Endothelial cell of umbilical vein (primary cell): ENCODE measurements around the gene NAV3. TPM values are rescaled to one million over a fixed set of nuclear protein-coding genes. Genes with fewer than 3 reads are reported as not detected.

Experiments used
- BruUV-seq: library from RNA; stranded (reverse); fragments of 400-500 nt; replicated peaks from 2 replicates; lab custom pipeline; 2021; lab: Mats Ljungman, UMichigan
- CTCF ChIA-PET: fragments of 300-600, 350-600 bp; sonication (Branson Sonifier 250); formaldehyde crosslinking; loops from one replicate; lab custom pipeline; 2021; ENCODE audit warnings: antibody characterized with exemption, inconsistent platforms; lab: Charles Lee
- POLR2A ChIA-PET: fragments of 300-600, 350-600 bp; sonication (Branson Sonifier 250); formaldehyde crosslinking; loops from one replicate; lab custom pipeline; 2021; ENCODE audit warnings: antibody characterized with exemption, inconsistent platforms; lab: Charles Lee
- DNase-seq: peaks from one replicate; pipeline ENCODE4 v3.0.0-alpha.2; 2011; ENCODE audit warnings: low read depth, low spot score
- FAIRE-seq: peaks from 2 replicates; lab custom pipeline; 2011; peaks lifted over from hg19 to GRCh38; lab: Jason Lieb, UNC
- H2AFZ ChIP-seq: 2 replicates; pipeline ENCODE4 v1.6.0; 2012; ENCODE audit warnings: low read depth, low read length, control low read depth, inconsistent platforms
- H3K27ac ChIP-seq: 2 replicates; pipeline ENCODE4 v1.5.1; 2011; ENCODE audit warnings: low read depth, mild to moderate bottlenecking, control low read depth, low read length, moderate library complexity; ENCODE audit not compliant: insufficient read depth
- H3K27me3 ChIP-seq, 2 experiments: 2 replicates each; pipeline versions ENCODE4 v1.6.0 to v1.6.1; 2011; ENCODE audit warnings: low read length in 2 of 2, mixed read lengths in 1 of 2; ENCODE audit not compliant: control insufficient read depth in 2 of 2, insufficient read depth in 2 of 2
- H3K36me3 ChIP-seq, 2 experiments: 2 replicates in 1 of 2; 3 replicates in 1 of 2; pipeline ENCODE4 v1.5.1; 2011; ENCODE audit warnings: low read length in 2 of 2, mild to moderate bottlenecking in 1 of 2, moderate library complexity in 1 of 2; ENCODE audit not compliant: control insufficient read depth in 2 of 2, insufficient read depth in 2 of 2; ENCODE audit errors: extremely low read depth in 1 of 2
- H3K4me1 ChIP-seq: 3 replicates; pipeline ENCODE4 v1.5.1; 2011; ENCODE audit warnings: mild to moderate bottlenecking, low read length; ENCODE audit not compliant: control insufficient read depth, insufficient read depth; ENCODE audit errors: extremely low read depth
- H3K4me2 ChIP-seq: 2 replicates; pipeline ENCODE4 v1.6.1; 2011; ENCODE audit warnings: low read length, control low read depth, mixed read lengths; ENCODE audit not compliant: insufficient read depth
- H3K4me3 ChIP-seq, 3 experiments: fragments of 200-600 bp in 1 of 3; sonication (generic), shearing (Covaris generic) in 1 of 3; replicated peaks in 1 of 3; 2 replicates each; pipeline ENCODE4 v1.5.1; 2011 to 2016; ENCODE audit warnings: control low read depth in 3 of 3, low read length in 3 of 3, mild to moderate bottlenecking in 2 of 3, inconsistent platforms in 1 of 3, low read depth in 1 of 3, moderate library complexity in 1 of 3; ENCODE audit not compliant: insufficient read depth in 1 of 3
- H3K79me2 ChIP-seq: 2 replicates; pipeline ENCODE4 v1.6.0; 2012; ENCODE audit warnings: low read length, inconsistent platforms; ENCODE audit not compliant: control insufficient read depth, insufficient read depth
- H3K9ac ChIP-seq: replicated peaks from 2 replicates; pipeline ENCODE3; 2011; ENCODE audit warnings: low read length, control low read depth; ENCODE audit not compliant: insufficient read depth; ENCODE audit errors: extremely low read depth
- H3K9me1 ChIP-seq: replicated peaks from 3 replicates; pipeline ENCODE4 v1.6.0; 2011; ENCODE audit warnings: mild to moderate bottlenecking, low read length; ENCODE audit not compliant: control insufficient read depth, insufficient read depth; ENCODE audit errors: extremely low read depth
- H3K9me3 ChIP-seq: replicated peaks from 2 replicates; pipeline ENCODE4 v1.5.1; 2012; ENCODE audit warnings: low read length, inconsistent platforms; ENCODE audit not compliant: control insufficient read depth, insufficient read depth
- H4K20me1 ChIP-seq: replicated peaks from 2 replicates; pipeline ENCODE3; 2011; ENCODE audit warnings: mild to moderate bottlenecking, low read length; ENCODE audit not compliant: control insufficient read depth, insufficient read depth; ENCODE audit errors: extremely low read depth
- EZH2 ChIP-seq: IDR thresholded peaks from 2 replicates; pipeline ENCODE4 v1.6.1; 2012; ENCODE audit warnings: borderline replicate concordance, low read depth, mild to moderate bottlenecking, moderate library complexity, low read length, inconsistent platforms; ENCODE audit not compliant: severe bottlenecking
- FOS ChIP-seq: IDR thresholded peaks from 2 replicates; pipeline ENCODE4 v1.6.1; 2011; ENCODE audit warnings: mild to moderate bottlenecking, low read length, moderate library complexity, borderline replicate concordance; ENCODE audit not compliant: insufficient read depth
- GATA2 ChIP-seq: IDR thresholded peaks from 2 replicates; pipeline ENCODE4 v1.7.0; 2011; ENCODE audit warnings: low read depth, mild to moderate bottlenecking, moderate library complexity, mixed read lengths, low read length; ENCODE audit not compliant: insufficient read length, insufficient read depth
- JUN ChIP-seq: IDR thresholded peaks from 2 replicates; pipeline ENCODE4 v1.6.1; 2011; ENCODE audit warnings: borderline replicate concordance, low read depth; ENCODE audit not compliant: insufficient read length, insufficient read depth
- MAX ChIP-seq: IDR thresholded peaks from 2 replicates; pipeline ENCODE4 v1.6.1; 2011; ENCODE audit not compliant: insufficient read depth, insufficient read length
- POLR2A ChIP-seq: IDR thresholded peaks from 2 replicates; pipeline ENCODE4 v1.6.1; 2012; ENCODE audit warnings: low read depth, mild to moderate bottlenecking, control low read depth, low read length
- POLR2AphosphoS5 ChIP-seq: IDR thresholded peaks from 2 replicates; pipeline ENCODE4 v1.6.1; 2012; ENCODE audit warnings: low read depth, mild to moderate bottlenecking, control low read depth, low read length, moderate library complexity; ENCODE audit not compliant: insufficient read depth
- dilution Hi-C: fragments of 300-500 bp; cut with MboI; formaldehyde crosslinking; loops from one replicate; pipeline ENCODE4 v1.15.0; 2019; ENCODE audit warnings: low sequenced_read_pairs; ENCODE audit not compliant: extremely low pct_ligation_motif_present
- intact Hi-C: fragments of 100-400 bp; cut with micrococcal nuclease; formaldehyde crosslinking; loops from one replicate; pipeline ENCODE4 v1.10.0; 2022
- polyA plus RNA-seq, 4 experiments: library from polyadenylated mRNA; depleted of rRNA in 3 of 4; stranded (reverse) in 3 of 4; unstranded in 1 of 4; fragments of >200 nt; gene quantifications; 2 replicates each; pipeline versions ENCODE4 v1.2.1 to v1.2.3, GENCODE V29; 2011 to 2012; ENCODE audit warnings: missing spikeins in 1 of 4
- total RNA-seq: library from RNA; stranded (reverse); gene quantifications from 2 replicates; pipeline ENCODE4 v1.2.3, GENCODE V29; 2021
- TF ChIP-seq, protein P1 (sequence below), 2 donors: IDR thresholded peaks; 1 replicate in 1 of 2; 2 replicates in 1 of 2; pipeline ENCODE4 v1.5.1; 2011; ENCODE audit warnings: low read length in 2 of 2, mild to moderate bottlenecking in 2 of 2, moderate library complexity in 2 of 2, control low read depth in 1 of 2, inconsistent platforms in 1 of 2, low read depth in 1 of 2; ENCODE audit not compliant: insufficient read depth in 1 of 2; ENCODE audit errors: extremely low read depth in 1 of 2

Gene NAV3
- total and polyA plus RNA-seq, 2 donors (not counting 3 experiments of a cell fraction or from before 2014, with no cell fraction given): 6.7 to 40.1 TPM

DNA sequence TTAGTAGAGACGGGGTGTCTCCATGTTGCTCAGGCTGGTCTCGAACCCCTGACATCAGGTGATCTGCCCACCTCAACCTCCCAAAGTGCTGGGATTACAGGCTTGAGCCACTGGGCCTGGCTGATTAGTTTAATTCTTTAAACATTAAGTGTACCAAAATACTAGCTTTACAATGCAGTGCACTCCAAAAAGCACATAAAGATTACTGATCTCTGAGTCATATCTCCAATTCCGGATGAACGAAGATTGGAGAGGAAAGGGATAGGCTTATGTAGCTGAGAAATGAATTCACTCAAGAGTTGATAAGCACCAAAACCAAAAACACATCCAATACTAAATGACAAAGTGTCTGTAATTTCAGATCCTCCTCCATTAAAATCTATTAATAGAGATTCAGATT is 15.1 kb downstream of the NAV3 start:
- no peaks in the 10 kb centered on the region for H4K20me1 ChIP-seq
- H3K4me1 ChIP-seq: peaks cover 56% of the 10 kb centered on the region
- no peak overlapping the region for H3K9ac ChIP-seq
- no peaks in the 10 kb centered on the region for H3K9me3 ChIP-seq
- no peaks in the 10 kb centered on the region for H3K79me2 ChIP-seq
- no peak overlapping the region for H2AFZ ChIP-seq
- intact Hi-C loops: loop anchor here (5.0 to 10.0 kb wide), 2 partner anchors 724 to 1209 kb away; no protein-coding TSS in a partner anchor
- peak overlapping the region; percentile 76 for H3K4me2 ChIP-seq
- TF ChIP-seq MAX (no peak), EZH2 (no peak), JUN (peak; percentile 88), POLR2AphosphoS5 (no peak), POLR2A (no peak), FOS (peak; percentile 87), GATA2 (peak; percentile 90)
- TF ChIP-seq, protein P1, sequence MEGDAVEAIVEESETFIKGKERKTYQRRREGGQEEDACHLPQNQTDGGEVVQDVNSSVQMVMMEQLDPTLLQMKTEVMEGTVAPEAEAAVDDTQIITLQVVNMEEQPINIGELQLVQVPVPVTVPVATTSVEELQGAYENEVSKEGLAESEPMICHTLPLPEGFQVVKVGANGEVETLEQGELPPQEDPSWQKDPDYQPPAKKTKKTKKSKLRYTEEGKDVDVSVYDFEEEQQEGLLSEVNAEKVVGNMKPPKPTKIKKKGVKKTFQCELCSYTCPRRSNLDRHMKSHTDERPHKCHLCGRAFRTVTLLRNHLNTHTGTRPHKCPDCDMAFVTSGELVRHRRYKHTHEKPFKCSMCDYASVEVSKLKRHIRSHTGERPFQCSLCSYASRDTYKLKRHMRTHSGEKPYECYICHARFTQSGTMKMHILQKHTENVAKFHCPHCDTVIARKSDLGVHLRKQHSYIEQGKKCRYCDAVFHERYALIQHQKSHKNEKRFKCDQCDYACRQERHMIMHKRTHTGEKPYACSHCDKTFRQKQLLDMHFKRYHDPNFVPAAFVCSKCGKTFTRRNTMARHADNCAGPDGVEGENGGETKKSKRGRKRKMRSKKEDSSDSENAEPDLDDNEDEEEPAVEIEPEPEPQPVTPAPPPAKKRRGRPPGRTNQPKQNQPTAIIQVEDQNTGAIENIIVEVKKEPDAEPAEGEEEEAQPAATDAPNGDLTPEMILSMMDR (IDR thresholded peaks at IDR 0.05; ENCODE audit: extremely low read depth in 1 of 2, insufficient read depth in 1 of 2, low read depth in 1 of 2, low read length in 2 of 2): no peak
- no peaks in the 10 kb centered on the region for H3K27me3 ChIP-seq
- FAIRE-seq (peak; percentile 77), DNase-seq (peak; percentile 85)
- dilution Hi-C loops: no loop called here
- no TSS peak for BruUV-seq
- CTCF ChIA-PET: interaction anchor here (0.6 to 2.6 kb wide), 6 partner anchors 15 to 121 kb away, joined by 3 to 12 read pairs (median 3); partner anchors contain the start of gene NAV3
- POLR2A ChIA-PET: no interaction called here
- no peaks in the 10 kb centered on the region for H3K9me1 ChIP-seq
- no peak overlapping the region for H3K4me3 ChIP-seq
- no peaks in the 10 kb centered on the region for H3K36me3 ChIP-seq
- peak overlapping the region; percentile 78 for H3K27ac ChIP-seq
